ENCODE results near the gene MED22.
"Not testable (repeated sequence)": the region's sequence is repeated elsewhere in the genome, so short reads cannot be mapped to it uniquely, and the experiment has no call there.

Gene MED22

DNA sequence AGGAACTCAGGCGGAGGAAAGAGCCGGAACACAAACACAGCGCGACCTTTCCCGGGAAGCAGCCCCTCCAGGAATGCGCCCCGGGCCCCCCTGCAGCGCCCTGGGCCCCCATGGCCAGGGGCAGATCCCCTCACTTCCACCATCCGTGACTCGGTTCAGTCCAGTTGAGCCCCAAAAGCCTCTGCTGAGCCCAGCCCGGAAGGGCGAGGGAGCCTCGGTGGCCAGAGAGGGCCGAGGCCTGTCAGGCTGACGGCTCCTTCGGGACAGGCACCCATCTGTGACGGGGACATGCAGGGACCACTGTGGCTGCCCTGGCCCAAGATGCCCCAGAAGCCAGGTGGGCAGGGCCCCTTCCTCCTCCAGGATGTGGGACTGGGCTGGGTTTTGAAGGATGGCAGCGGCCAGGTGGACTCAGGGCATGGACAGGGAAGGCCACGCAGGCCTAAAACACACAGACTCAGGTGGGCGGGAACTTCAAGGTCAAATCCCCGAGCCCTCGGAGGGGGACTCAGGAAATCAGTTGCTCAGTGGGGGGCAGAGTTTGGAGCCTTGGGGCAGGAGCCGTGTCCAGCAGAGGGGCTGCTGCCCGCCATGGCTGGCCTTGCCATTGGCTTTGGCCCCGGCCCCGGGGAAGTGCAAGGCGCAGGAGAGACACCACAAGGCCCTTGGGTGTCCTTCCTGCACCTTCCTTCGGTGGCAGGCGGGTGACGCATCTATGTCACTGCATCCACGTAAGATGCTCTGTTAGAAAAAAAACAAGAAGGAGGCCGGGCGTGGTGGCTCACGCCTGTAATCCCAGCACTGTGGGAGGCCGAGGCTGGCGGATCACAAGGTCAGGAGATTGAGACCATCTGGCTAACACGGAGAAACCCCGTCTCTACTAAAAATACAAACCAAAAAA, 43.2 kb downstream of the MED22 start:
- no peak for DNase-seq (ENCODE audit: low spot score)

DNA sequence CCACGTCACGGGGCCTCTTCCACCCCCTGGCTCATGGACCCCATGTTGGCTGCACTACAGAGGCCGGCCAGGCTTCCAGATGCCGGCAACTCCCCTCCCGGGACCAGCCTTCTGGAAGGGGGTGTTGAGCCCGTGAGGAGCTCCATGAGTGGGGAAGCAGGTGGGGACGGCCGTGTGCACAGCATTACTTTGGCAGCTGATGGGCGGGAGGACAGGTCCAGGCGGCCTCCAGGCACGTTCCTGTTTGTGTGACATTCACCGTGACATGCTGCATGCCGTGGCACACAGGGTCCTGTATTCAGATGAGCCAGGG, 43.8 kb downstream of the MED22 start:
- no peak for DNase-seq (ENCODE audit: low spot score)

DNA sequence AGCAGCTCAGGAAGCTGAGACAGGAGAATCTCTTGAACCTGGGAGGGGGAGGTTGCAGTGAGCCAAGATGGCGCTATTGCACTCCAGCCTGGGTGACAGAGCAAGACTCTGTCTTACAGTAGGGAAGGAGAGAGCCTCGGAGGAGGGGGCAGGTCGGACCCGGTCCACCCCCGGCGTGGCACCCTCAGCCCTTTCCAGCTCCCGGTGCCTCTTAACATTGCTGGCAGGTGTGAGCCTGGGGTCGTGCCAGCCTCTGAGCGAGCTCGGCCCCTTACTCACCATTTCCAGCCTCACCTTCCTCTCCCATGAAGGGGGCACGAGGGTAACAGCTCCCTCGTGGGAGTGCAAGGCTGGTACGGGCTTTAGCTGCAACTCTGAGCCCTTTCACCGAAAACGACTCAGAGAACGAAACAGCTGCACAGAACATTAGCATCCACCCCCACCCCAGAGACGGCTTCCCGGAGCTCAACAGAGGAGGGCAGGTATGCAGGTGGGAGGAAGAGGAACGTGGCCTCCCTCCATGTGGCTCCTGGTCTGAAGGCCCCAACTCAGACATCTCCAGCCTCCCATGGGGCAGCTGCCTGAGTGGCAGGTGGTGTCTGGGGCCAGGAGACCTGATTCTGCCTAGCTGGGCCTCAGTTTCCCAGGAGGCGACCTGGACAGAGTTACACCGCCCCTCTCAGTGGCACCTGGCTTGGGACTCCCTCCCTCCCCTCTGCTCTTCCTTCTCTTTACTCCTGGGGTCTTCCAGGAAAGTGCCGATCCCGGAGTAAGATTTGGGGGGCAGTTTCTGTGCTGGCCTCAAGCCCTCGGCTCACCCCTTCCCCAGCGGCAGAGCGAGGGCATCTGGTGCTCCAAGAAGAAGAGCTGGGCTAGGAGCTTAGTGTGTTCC, 44.4 kb downstream of the MED22 start:
- no peak for DNase-seq (ENCODE audit: low spot score)

DNA sequence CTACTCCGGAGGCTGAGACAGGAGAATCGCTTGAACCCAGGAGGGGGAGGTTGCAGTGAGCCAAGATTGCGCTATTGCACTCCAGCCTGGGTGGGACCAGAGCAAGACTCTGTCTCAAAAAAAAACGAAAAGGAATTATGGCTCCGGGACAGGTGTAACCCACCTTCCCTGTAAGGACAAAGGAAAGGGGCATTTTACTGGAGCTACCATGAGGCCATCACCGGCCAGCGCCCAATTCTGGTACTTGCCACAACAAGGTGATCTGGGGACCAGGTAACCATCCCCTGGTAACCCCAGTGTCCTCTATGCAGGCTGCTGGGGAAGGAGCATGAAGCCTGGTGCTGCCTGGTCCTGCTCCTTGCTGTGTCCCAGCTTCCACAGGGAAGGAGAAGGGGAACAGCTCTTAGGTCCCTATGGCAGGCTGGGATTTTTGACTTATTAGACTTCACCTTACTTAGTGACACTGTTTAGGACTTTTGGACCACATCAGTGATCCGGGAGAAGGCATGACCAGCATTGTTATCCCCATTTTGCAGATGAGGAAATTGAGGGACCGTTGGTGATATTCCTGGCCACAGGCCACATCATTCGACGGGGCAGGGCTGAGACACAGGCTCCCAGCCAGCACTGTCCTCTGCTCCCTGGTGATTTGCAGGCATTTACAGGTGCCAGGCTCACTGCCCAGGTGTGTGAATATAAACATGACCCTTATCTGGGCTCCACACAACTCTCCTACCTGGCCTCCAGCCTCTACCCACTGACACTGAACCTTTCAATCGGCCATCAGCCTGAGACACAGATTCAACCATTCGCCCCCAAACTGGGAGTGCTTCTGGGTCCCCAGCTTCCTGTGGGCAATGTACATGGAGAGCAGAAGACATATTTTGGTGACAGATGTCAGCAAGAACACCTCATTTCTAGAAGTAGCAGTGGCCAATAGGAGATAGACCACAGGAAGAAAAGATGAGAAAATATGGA, 46.4 kb downstream of the MED22 start:
- DNase-seq (ENCODE audit: low spot score): no peak

DNA sequence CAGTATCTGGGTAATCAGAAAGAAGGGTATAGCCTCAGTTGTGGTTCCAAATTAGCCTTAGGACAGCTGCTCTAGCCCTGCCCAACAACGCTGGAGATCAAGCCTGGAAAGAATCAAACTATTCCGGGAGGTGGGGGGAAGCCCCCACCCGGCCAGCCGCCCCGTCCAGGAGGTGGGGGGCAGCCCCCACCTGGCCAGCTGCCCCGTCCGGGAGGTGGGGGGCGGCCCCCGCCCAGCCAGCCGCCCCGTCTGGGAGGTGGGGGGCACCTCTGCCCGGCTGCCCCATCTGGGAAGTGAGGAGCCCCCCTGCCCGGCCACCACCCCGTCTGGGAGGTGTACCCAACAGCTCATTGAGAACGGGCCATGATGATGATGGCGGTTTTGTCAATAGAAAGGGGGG, 47.9 kb downstream of the MED22 start:
- DNase-seq (ENCODE audit: low spot score): not testable (repeated sequence)

DNA sequence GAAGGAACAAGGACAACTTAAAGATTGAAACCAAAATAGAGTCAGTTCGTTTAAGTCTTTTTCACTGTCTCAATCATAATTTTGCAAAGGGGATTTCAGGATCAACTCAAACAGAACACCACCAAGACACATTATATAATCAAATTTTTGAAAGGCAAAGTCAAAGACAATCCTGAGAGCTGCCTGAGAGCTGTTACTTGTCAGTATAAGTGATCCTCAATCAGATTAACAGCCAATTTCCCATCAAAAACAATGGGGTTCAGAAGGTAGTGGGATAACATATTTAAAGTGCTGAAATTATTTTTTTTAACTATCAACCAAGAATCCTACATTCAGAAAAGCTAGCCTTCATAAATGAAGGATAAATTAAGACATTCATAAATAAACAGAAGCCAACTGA, 53.7 kb downstream of the MED22 start:
- DNase-seq (ENCODE audit: low spot score): no peak

DNA sequence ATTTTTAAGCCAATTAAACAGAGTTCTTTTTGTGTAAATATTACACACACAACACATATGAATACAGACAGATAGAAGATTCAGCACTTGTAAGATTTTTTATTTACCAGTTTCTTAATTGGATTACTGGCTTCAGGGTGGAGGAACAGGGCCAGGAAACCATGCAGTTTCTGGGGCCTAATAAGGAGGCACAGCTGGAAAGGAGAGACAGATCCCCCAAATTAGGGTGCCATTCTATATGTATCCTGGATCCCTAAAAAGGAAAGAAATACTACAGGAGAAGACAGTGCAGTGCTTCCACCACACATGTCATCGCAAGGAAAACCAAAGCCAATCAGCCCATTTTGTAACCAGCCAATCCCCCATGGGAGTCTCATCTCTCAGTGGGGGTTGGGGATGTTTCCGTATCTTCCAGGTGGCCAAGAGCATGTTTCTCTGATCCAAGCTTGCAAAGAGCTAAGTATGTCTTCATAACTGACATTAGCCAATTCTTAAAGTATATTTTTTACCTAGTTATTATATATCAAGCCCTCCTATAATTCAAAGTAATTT, 57.1 kb downstream of the MED22 start:
- no peak for DNase-seq (ENCODE audit: low spot score)

Measured in hematopoietic multipotent progenitor cell treated with erythropoietin and hydrocortisone succinate and interleukin-3 and kit ligand, for 17 days (in vitro differentiated cells).